HL-60 (cell line): ENCODE data around the gene IGSF10.

Source experiments
- DNase-seq, 2 experiments: peaks; one replicate each; pipeline ENCODE4 v3.0.0-alpha.2; 2010 to 2020; ENCODE audit warnings: low read depth in 1 of 2, low spot score in 1 of 2
- H3K27ac ChIP-seq: fragments of 250-450 bp; sonication (Bioruptor Pico); replicated peaks from 2 replicates; pipeline ENCODE4 v1.5.1; 2020; ENCODE audit warnings: mild to moderate bottlenecking, moderate library complexity
- H3K27me3 ChIP-seq: fragments of 250-450 bp; sonication (Bioruptor Pico); 2 replicates; pipeline ENCODE4 v1.5.1; 2021; ENCODE audit warnings: mild to moderate bottlenecking, moderate library complexity; ENCODE audit not compliant: insufficient read depth, poor library complexity, severe bottlenecking
- H3K4me3 ChIP-seq: replicated peaks from 2 replicates; pipeline ENCODE4 v1.5.1; 2011; ENCODE audit warnings: mild to moderate bottlenecking, control low read depth, low read length; ENCODE audit not compliant: insufficient read depth
- CTCF ChIP-seq: IDR thresholded peaks from one replicate; pipeline ENCODE4 v1.5.1; 2011; ENCODE audit warnings: low read length, control low read depth, inconsistent platforms; ENCODE audit not compliant: insufficient read depth
- GABPA ChIP-seq: IDR thresholded peaks from 2 replicates; pipeline ENCODE4 v1.6.1; 2012; ENCODE audit warnings: low read depth
- POLR2AphosphoS5 ChIP-seq: IDR thresholded peaks from 2 replicates; pipeline ENCODE4 v1.6.1; 2012; ENCODE audit warnings: low read depth
- SPI1 ChIP-seq: IDR thresholded peaks from 2 replicates; pipeline ENCODE4 v1.6.1; 2012; ENCODE audit warnings: low read depth, mild to moderate bottlenecking, borderline replicate concordance
- TF ChIP-seq, protein P1 (sequence below): IDR thresholded peaks from 2 replicates; pipeline ENCODE4 v1.6.1; 2012; ENCODE audit warnings: low read depth; ENCODE audit not compliant: insufficient replicate concordance

Gene IGSF10

DNA sequence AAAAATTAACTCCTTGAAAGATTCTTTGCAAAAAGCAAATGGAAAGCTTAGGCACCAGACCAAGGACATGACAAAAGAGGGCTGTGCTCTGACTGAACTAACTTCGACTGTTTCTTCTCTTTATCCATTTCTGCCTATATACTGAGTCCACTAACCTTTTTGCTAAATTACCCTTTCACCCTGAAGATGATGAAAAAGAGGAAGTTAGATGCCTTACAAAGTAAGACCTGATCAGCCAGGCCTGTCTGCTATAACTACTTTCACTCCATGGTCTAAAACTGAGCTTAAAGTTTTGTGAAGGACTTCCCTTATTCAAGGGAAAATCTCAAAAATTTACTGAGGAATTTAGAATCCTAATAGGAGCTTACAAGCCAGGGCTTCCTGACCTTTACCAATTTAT is 6.2 kb upstream of the IGSF10 start:
- Histone ChIP-seq H3K4me3 (no peak overlapping the region), H3K27ac (no peak overlapping the region), H3K27me3 (no peaks in the 10 kb centered on the region)
- peak; percentile 31; the same call in 1 of the 2 replicates for TF ChIP-seq SPI1
- TF ChIP-seq, protein P1, sequence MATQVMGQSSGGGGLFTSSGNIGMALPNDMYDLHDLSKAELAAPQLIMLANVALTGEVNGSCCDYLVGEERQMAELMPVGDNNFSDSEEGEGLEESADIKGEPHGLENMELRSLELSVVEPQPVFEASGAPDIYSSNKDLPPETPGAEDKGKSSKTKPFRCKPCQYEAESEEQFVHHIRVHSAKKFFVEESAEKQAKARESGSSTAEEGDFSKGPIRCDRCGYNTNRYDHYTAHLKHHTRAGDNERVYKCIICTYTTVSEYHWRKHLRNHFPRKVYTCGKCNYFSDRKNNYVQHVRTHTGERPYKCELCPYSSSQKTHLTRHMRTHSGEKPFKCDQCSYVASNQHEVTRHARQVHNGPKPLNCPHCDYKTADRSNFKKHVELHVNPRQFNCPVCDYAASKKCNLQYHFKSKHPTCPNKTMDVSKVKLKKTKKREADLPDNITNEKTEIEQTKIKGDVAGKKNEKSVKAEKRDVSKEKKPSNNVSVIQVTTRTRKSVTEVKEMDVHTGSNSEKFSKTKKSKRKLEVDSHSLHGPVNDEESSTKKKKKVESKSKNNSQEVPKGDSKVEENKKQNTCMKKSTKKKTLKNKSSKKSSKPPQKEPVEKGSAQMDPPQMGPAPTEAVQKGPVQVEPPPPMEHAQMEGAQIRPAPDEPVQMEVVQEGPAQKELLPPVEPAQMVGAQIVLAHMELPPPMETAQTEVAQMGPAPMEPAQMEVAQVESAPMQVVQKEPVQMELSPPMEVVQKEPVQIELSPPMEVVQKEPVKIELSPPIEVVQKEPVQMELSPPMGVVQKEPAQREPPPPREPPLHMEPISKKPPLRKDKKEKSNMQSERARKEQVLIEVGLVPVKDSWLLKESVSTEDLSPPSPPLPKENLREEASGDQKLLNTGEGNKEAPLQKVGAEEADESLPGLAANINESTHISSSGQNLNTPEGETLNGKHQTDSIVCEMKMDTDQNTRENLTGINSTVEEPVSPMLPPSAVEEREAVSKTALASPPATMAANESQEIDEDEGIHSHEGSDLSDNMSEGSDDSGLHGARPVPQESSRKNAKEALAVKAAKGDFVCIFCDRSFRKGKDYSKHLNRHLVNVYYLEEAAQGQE, result no peak
- peak in 1 of 2 experiments; percentile 28 for DNase-seq

- TF ChIP-seq GABPA, result no peak
- TF ChIP-seq, protein P1, result no peak
- TF ChIP-seq POLR2AphosphoS5, result no peak
- no peak for TF ChIP-seq SPI1
- TF ChIP-seq CTCF, result no peak
- no peak for DNase-seq
- H3K27ac ChIP-seq, result no peak overlapping the region
- H3K27me3 ChIP-seq, result no peaks in the 10 kb centered on the region
- no peak overlapping the region for H3K4me3 ChIP-seq
Observed at GRCh38 chr3:151462991-151463390, 2.1 kb upstream of the IGSF10 start.

DNA sequence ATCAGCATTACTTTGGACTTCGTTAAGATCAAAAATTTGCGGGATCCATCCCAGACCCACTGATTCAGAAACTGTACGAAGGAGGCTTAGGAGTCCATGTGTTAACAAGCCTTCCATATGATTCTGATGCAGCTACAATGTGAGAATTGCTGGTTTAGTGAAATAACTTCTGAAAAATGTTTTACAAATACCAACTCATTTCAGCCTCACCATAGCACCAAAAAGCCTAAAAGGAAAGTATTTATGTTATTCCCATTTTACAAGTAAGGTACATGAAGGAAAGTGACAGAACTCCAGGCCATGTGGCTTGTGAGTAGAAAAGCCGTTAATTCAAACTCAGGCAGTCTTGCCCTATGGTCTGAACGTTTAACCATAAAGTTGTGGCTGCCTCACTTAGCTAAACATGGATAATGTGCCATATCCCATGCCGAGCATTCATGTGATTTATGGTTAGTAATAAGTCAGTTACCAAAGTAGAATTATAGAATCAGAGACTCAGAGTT is 1.5 kb upstream of the IGSF10 start:
- no peak overlapping the region for H3K4me3 ChIP-seq
- DNase-seq, result no peak
- H3K27me3 ChIP-seq, result no peaks in the 10 kb centered on the region
- TF ChIP-seq POLR2AphosphoS5, result no peak
- no peak for TF ChIP-seq GABPA
- no peak for TF ChIP-seq CTCF
- TF ChIP-seq, protein P1, result no peak
- TF ChIP-seq SPI1, result no peak
- no peak overlapping the region for H3K27ac ChIP-seq
